GM15510 (cell line): ENCODE measurements around the gene SDK2.

Experiments used
- POLR2A ChIP-seq: IDR thresholded peaks from 3 replicates; pipeline ENCODE4 v1.6.1; 2011; ENCODE audit warnings: borderline replicate concordance; ENCODE audit not compliant: insufficient read length; ENCODE audit errors: extremely low read depth

SDK2 gene

DNA sequence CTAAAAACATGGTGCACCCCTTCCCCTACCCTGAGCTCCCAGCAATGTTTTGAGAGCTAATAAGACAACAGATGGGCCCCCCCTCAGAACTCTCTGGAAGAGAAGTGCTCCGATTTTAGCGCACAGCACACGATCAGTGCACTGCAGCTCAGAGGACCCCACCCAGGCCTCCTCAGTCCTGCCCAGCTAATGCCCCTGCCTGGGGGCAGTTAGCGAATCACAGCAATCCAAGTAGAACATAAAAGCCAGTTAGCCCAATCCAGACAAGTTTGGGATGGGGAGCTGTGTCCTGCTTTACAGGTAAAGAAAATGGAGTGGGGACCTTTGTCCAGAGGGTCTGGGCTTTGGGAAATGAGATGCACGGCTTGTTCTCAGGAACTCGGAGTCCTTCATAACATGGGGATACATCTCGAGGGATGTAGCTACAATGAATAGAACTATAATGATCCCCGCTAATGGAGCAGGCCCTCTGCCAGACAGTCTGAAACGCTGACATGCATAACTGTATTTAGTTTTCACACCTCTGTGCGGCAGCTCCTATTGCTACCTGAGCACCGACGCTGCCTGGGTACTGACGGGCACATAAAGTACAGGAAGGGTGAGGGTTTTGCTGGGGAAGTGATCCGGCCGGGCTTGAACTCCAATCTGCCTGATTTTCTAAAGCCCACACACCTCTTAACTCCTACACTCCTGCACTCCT, 302.7 kb downstream of the SDK2 start:
- no peak for TF ChIP-seq POLR2A

GRCh38 chr17:73340093-73340596, 304.1 kb downstream of the SDK2 start:
- no peak for TF ChIP-seq POLR2A

DNA sequence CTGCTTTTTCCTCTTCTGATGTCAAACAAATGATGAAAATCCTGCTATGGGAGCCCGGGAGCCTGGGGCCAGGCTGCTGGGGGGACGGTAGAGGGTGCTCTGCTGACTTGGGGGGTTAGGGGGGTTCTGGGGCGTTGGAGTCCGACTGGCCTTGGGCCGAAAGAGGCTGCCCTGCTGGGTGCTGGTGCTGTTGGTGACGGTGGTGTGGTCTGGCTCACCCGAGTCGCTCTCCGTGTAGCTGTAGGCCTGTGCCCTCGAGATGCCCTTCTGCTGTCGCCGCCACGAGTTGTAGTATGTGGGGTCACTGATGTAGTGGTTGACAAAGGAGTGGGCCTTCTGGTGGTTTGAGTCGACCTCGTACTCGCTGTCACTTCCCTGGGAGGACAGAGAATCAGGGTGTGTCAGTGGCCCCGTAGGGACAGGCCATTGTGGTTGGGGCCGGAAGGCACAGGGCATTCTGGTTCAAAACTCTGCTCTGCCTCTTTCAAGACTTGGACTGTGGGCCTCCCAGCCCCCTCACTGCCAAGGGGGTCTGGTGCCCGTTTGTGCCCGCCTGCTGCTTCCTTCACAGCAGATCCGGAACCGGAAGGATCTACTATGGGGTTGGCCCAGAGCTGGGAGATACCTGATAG, 305.6 kb downstream of the SDK2 start:
- TF ChIP-seq POLR2A: no peak

DNA sequence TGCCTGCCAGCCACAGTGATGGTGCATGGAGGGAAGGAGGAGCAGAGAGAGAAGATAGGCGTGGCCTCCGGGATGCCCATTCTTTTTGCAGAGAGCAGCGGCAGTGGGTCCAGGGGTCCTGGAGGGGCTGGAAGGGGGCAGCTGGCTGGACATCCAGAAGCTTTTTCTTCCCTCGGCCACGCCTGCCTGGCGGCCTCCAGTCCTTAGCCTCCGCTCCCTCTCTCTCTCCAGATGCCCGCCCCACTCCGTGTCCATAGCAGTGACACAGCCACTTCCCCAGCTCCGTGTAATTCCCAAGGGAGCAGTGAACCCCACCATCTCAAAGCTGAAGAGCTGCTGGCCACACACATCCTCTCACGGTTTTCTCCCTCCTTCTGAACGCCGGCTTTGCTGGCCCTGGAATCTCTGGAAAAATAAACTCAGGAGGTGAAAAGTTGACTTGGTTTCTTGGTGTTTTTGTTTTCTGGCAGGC, 306.2 kb downstream of the SDK2 start:
- TF ChIP-seq POLR2A: no peak

DNA sequence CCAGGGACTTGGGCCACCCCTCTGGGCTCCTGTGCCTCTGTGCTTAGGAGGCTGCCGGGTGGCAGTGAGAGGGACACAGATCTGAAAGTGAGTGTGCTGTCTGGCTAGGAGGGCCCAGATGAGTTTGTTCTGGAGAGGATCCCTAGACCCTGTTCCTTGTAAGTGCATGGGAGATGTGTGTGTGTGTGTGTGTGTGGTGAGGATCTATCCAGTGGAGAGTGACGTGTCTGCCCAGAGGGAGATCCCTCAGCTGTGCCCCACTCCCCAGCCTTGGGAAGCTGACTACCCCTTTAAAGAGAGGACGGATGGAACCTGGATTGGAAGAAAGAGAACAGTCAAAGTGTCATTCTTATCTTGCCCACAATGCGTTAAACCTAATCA, 306.9 kb downstream of the SDK2 start:
- no peak for TF ChIP-seq POLR2A

DNA sequence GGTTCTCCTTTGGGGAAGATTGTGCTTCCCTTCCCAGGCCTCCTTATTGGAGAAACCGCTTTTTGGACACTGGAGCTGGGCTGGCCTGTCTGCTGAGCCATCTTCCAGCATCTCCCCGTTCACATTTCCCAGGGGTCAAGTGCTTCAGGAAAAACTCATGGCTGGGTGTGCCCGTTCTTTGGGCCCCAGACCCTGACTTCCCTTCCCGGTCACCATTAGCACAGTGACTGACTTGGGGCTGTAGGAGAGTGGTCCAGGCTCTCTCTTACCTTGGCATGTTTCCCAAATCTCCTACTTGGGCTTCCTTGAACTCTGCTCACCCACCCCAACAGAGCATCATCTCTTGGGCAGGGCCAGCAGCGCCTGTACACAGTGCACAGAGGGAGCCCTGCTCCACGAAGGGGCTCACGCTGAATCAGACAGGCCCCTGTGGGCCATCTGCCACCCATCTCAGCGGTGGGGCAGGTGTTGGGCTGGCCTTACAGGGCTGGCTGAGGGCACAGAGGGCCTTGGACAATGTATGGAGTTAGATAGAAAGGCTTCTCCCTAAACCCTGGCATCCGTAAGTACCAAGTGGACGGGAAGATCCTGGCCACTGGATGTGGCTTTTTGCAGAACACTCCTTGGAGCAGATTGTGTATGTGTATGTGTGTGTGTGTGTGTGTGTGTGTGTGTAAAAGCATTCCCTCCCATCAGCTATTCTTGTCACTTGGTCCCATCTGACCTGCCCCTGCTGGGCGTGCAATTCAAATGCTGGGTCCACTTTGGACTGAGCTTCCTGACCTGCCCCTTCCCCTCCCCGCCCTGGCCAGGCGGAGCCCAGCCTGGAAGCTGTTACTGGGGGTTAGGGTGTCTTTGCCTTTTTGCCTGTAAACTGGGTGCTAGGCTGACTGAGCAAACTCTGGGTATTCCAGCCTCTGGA, 307.6 kb downstream of the SDK2 start:
- TF ChIP-seq POLR2A: no peak

DNA sequence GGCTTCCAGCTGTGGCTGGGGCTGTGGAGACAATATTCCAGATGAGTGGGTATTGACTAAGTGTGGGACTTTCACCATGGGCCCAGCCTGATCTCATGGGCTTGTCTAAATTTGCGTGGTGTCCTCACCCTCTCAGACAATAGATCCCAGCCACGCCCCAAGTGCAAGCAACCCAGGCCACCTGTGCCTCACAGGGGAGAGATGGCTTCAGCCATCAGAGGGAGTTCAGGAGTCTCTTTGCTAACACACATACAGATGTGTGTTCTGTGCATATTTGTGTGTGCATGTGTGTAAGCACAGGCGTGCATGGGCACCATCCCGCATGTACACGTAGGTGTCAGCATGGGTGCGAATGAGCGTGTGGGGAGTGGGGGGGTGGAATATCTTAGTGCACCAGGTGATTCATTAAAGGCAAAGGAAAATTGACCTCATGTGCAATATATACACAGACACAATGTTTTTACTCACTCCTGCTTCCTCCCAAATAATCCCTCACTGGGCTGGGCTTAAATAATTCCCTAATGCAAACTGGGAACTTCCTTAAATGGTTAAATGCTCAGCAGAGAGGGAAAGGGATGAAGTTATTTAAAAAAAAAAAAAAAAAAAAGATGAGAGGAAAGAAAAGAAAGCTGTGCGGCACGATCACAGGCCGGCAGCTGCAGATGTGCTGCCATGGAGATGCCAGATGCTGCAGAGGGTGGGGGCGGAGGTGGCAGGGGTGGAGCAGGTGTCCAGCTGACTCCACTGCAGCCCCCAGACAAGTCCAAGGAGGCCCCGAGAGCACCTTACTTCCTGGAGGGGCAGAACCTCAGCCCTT, 308.4 kb downstream of the SDK2 start:
- no peak for TF ChIP-seq POLR2A

DNA sequence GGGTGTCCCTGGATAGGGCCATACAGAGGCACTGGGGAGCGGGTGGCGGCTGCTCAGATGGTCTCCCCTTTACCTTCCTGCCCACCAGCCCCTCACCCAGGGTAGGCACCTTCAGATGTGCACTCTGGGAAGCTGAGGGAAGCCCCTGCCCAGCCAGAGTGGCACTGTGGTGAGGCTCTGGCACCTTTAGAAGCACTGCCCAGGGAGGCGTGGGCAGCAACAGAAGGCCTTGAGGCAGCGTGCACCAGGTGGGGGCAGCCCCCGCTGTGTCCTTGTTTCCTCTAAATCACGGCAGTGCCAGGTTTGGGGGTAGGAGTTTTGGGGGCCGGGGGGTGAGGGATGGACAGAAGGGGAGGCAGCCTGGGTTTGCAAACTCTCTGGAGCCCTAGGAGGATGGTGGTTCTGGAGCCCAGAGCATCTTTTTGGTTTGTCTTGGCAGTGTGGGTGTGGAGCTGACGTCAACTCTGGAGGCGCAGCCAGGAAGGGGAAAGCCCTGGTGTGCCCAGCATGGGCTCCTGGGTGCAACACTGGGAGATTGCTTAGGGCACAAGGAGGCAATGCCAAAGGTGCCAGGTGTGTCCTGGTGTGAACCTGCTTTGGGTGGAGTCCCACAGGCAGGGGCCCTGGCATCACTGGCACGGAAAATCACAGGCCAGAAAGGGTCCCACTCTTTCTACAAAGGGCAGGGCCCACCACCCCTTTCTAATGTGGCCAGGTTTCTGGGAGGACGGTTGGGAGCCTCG, 309.3 kb downstream of the SDK2 start:
- TF ChIP-seq POLR2A: no peak

- no peak for TF ChIP-seq POLR2A
These were observed 313.2 kb downstream of the SDK2 start for GRCh38 chr17:73331060-73331459.

GRCh38 chr17:73327676-73328075, 316.6 kb downstream of the SDK2 start:
- no peak for TF ChIP-seq POLR2A

GRCh38 chr17:73325527-73325842, 318.8 kb downstream of the SDK2 start:
- no peak for TF ChIP-seq POLR2A

- TF ChIP-seq POLR2A: no peak
These were observed 319.3 kb downstream of the SDK2 start for GRCh38 chr17:73324711-73325526.

- TF ChIP-seq POLR2A: no peak
These were observed 320.1 kb downstream of the SDK2 start for GRCh38 chr17:73324160-73324475.
